GM06990 (cell line): ENCODE results near the gene THSD7B.
"Not testable (repeated sequence)": the region's sequence is repeated elsewhere in the genome, so short reads cannot be mapped to it uniquely, and the experiment has no call there.

Experiments
- DNase-seq: peaks from one replicate; pipeline ENCODE4 v3.0.0-alpha.2; 2011; ENCODE audit not compliant: insufficient read length; ENCODE audit errors: extremely low read depth
- H3K27me3 ChIP-seq: replicated peaks from 2 replicates; pipeline ENCODE4 v1.6.0; 2011; ENCODE audit warnings: low read length; ENCODE audit not compliant: control insufficient read depth, insufficient read depth
- H3K36me3 ChIP-seq: 2 replicates; pipeline ENCODE4 v1.5.1; 2011; ENCODE audit warnings: low read length; ENCODE audit not compliant: control insufficient read depth, insufficient read depth
- H3K4me3 ChIP-seq: replicated peaks from 2 replicates; pipeline ENCODE4 v1.5.1; 2011; ENCODE audit warnings: low read depth, mild to moderate bottlenecking, control low read depth, low read length
- TF ChIP-seq, protein P1 (sequence below): IDR thresholded peaks from 2 replicates; pipeline ENCODE4 v1.5.1; 2011; ENCODE audit warnings: low read length, control low read depth, mild to moderate bottlenecking, inconsistent platforms; ENCODE audit not compliant: insufficient read depth, poor library complexity, severe bottlenecking

THSD7B gene

DNA sequence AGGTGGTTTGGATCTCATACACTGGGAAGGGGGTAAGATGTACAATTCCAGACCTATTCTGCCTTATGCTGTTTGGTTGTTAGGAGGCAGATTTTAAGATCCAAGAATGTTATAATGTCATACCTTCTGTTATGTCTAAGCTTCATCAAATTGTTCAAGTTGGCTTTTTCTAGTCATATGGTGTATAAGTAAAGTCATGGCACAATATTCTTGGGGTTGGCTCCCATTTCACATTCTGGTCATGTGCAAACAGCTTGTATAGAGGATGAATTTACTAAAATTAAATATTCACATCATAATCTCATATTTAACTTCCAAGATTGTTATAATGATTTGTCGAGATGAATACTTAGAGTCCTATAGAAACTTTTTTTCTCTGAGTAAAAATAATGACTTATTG, 774.0 kb downstream of the THSD7B start:
- DNase-seq = no peak
- TF ChIP-seq, protein P1, sequence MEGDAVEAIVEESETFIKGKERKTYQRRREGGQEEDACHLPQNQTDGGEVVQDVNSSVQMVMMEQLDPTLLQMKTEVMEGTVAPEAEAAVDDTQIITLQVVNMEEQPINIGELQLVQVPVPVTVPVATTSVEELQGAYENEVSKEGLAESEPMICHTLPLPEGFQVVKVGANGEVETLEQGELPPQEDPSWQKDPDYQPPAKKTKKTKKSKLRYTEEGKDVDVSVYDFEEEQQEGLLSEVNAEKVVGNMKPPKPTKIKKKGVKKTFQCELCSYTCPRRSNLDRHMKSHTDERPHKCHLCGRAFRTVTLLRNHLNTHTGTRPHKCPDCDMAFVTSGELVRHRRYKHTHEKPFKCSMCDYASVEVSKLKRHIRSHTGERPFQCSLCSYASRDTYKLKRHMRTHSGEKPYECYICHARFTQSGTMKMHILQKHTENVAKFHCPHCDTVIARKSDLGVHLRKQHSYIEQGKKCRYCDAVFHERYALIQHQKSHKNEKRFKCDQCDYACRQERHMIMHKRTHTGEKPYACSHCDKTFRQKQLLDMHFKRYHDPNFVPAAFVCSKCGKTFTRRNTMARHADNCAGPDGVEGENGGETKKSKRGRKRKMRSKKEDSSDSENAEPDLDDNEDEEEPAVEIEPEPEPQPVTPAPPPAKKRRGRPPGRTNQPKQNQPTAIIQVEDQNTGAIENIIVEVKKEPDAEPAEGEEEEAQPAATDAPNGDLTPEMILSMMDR = no peak

DNA sequence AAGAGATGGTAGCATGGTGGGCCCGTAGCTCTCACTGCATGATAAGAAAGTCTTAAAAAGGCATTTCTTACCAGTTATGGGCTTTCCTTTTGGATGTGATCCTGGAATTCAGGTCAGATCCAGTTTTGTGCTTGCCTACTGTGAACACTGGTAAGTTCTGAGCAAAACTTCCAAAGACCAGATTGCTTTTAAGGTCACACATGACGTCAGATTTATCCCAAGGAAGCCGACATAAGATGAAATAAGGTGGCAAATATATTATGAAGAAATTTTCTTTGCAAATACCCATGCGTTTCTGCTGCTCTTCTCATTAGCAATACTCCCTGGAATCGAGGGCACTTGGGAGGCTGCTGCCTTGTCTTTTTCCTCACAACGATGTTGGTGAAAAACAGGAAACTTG, 782.5 kb downstream of the THSD7B start:
- Histone ChIP-seq H3K4me3 (no peak overlapping the region), H3K27me3 (no peaks in the 10 kb centered on the region), H3K36me3 (no peaks in the 10 kb centered on the region)
- TF ChIP-seq, protein P1 = no peak
- no peak for DNase-seq

More for the DNA sequence above, 774.0 kb downstream of the THSD7B start:
- Histone ChIP-seq H3K36me3 (no peaks in the 10 kb centered on the region), H3K4me3 (no peak overlapping the region), H3K27me3 (no peaks in the 10 kb centered on the region)

DNA sequence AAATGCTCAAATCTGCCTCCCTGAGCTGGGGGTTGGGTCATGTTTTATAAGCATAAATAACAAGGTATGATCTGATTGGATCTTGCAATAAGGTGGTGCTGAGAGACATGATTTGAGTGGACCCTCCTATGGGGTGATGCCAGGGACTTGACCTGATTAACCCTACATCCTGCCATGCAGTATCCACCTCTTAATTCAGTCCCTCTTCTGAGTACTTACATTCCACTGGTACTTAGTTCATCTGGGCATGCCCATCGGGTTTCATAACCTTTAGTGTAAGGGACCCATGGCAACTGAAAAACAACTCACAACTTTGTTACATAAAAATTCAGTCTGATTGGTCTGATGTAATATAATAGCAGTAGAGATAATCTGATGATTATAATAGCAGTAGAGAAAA, 801.0 kb downstream of the THSD7B start:
- no peak overlapping the region for H3K4me3 ChIP-seq

DNA sequence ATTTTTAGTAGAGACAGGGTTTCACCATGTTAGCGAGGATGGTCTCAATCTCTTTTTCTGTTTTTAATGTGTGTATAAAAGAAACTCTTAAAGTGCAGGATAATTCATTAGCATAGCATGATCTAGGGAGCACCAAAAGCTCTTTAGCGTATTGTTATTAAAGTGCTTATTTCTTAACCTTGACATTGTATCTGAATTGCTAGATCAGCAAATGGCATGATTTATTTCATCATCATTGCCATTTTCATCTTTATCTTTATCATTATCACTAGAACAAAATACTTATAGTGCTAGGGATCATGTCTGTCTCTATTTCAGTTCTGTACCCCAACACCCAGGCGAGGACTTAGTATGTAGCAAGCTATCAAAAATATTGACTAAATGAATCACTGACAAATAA, 805.1 kb downstream of the THSD7B start:
- no peak for DNase-seq
- no peak overlapping the region for H3K4me3 ChIP-seq
- H3K27me3 ChIP-seq = no peaks in the 10 kb centered on the region
- TF ChIP-seq, protein P1 = no peak
- no peaks in the 10 kb centered on the region for H3K36me3 ChIP-seq

More for the DNA sequence above, 801.0 kb downstream of the THSD7B start:
- TF ChIP-seq, protein P1 = no peak
- H3K36me3 ChIP-seq = no peaks in the 10 kb centered on the region
- H3K27me3 ChIP-seq = no peaks in the 10 kb centered on the region
- DNase-seq = no peak

DNA sequence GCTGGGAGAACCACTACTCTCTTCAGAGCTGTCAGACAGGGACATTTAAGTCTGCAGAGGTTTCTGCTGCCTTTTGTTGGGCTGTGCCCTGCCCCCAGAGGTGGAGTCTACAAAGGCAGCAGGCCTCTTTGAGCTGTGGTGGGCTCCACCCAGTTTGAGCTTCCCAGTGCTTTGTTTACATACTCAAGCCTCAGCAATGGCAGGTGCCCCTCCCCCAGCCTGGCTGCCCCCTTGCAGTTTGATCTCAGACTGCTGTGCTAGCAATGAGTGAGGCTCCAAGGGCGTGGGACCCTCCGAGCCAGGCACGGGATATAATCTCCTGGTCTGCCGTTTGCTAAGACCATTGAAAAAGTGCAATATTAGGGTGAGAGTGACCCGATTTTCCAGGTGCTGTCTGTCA, 822.5 kb downstream of the THSD7B start:
- H3K27me3 ChIP-seq, H3K4me3 ChIP-seq, DNase-seq, H3K36me3 ChIP-seq: not testable (repeated sequence)

DNA sequence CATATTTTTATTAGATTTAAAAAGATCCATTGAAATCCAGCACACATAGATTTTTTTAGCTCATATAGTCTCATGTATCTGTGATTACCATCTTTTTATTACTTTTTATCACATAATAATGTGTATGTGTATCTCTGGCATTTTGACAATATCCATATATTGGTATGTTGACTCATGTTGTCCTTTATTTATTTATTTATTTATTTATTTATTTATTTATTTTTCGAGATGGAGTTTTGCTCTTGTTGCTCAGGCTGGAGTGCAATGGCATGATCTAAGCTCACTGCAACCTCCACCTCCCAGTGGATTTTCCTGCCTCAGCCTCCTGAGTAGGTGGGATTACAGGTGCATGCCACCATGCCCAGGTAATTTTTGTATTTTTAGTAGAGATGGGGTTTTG, 823.2 kb downstream of the THSD7B start:
- not testable (repeated sequence) for H3K36me3 ChIP-seq, H3K27me3 ChIP-seq, DNase-seq, H3K4me3 ChIP-seq

DNA sequence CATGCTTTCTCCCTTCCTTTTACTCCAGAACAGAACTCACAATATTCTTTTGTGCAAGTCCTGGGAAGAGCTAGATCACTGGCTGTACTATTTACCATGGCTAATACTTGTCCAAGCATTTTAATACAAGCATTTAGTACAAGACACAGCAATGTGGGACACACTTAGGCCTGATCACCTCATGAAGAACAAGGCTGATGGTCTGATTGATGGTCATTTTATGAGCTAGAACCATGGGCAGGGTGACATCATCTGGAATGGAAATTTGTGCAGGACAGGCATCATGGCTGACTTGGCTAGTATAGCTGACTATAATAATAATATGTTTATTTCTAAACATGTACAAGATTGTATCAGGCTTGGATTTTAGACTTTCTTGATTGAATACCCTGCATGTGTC, 824.8 kb downstream of the THSD7B start:
- no peaks in the 10 kb centered on the region for H3K27me3 ChIP-seq
- DNase-seq = no peak
- TF ChIP-seq, protein P1 = no peak
- H3K36me3 ChIP-seq = no peaks in the 10 kb centered on the region
- H3K4me3 ChIP-seq = no peak overlapping the region
